HG03575 (cell line): ENCODE results near the gene GCA.

ENCODE experiments used
- ATAC-seq: cut with Tn5 transposase; IDR thresholded peaks from one replicate; pipeline ENCODE4 v1.9.1; 2021; ENCODE audit not compliant: unreplicated experiment, insufficient number of reproducible peaks, low FRiP score; ENCODE audit errors: extremely low read depth

The GCA gene

DNA sequence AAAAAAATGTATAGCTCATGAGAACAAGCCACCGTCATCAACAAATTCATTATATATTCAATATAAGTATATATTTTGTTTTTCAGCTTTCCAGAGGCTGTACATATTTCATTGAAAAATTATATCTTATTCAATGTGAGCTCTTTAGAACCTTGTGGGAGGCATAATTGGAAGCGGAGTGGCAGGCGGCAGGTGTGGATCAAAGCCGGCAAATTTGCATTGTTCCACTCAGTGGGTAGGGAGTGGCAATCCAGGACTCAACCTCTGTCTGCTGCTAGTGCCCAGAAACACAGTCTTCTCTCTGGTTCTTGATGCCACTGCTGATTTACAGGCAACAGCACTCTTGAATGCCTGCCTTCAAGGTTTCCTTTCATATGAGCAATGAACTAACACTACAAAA is 46.9 kb downstream of the GCA start:
- no peak for ATAC-seq

GRCh38 chr2:162400336-162400735 is 56.4 kb downstream of the GCA start:
- ATAC-seq, result no peak

- no peak for ATAC-seq
These were observed 57.9 kb downstream of the GCA start for GRCh38 chr2:162401871-162402270.

DNA sequence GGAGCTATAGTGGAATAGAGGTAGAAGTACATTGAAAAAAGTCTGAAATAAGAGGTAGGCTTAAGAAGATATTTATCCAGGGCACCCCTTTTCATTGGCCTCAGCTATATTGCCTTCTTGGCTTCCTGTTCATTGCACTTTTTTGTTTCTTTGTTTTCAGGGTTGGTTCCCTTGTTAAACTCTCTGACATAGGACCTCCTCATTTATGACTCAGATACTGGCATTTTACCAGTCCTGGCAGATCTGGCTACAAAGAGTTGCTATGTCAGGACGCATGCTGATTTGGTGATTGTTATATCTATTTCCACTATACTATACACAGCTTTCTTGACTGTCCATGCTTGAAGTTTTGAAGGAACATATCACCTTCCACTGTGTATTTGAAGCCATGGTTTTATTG is 60.0 kb downstream of the GCA start:
- ATAC-seq, result no peak
